ENCODE data around the gene HID1. TPM values are rescaled to one million over a fixed set of nuclear protein-coding genes. Genes with fewer than 3 reads are reported as not detected.
A peak's percentile ranks its signal among the peaks of the same experiment; 100 is the strongest.

The HID1 gene
- total and polyA plus RNA-seq, 9 of the 15 experiments (the other 6 are each of a cell fraction or from before 2014, with no cell fraction given), result 0.14 to 2.1 (median 0.54) TPM; not detected in 2

GRCh38 chr17:74947041-74947754 lies 25.4 kb downstream of the HID1 start:
- no peak overlapping the region for H3K4me3 ChIP-seq
- no TSS peak for BruUV-seq (replicated peaks)
- POLR2A ChIA-PET, result interaction anchor here (1.6 kb wide), 1 partner anchor 16 kb away, joined by 3 read pairs; no protein-coding TSS in a partner anchor
- intact Hi-C loops (cut with micrococcal nuclease), result no loop called here
- no peaks in the 10 kb centered on the region for H3K9me3 ChIP-seq (replicated peaks; ENCODE audit: control insufficient read depth, insufficient read depth, low read depth, low read length)
- no peak overlapping the region; a peak in 1 of 4 replicates for H3K9ac ChIP-seq (ENCODE audit: insufficient read depth in 1 of 2, low read depth in 2 of 2, low read length in 2 of 2)
- no peak for ATAC-seq
- TF ChIP-seq NFIC (IDR thresholded peaks at IDR 0.05), result peak; percentile 41; the same call in 1 of the 2 replicates
- no peak for TF ChIP-seq ERF (CRISPR knock-in tag; IDR thresholded peaks at IDR 0.05)
- H3K27ac ChIP-seq (ENCODE audit: extremely low read depth, low read depth, low read length), result no peak overlapping the region
- H3K4me2 ChIP-seq (ENCODE audit: insufficient read depth, low read length), result no peak overlapping the region
- no peaks in the 10 kb centered on the region for H3K9me1 ChIP-seq (ENCODE audit: control insufficient read depth, insufficient read depth, low read length)
- peaks cover 35 to 80% of the 10 kb centered on the region in 2 experiments for H3K27me3 ChIP-seq (ENCODE audit: control insufficient read depth in 2 of 2, insufficient read depth in 2 of 2, low read length in 2 of 2)
- peaks cover 0 to 17% of the 10 kb centered on the region in 2 experiments; a peak in 2 of 5 replicates for H3K4me1 ChIP-seq (replicated peaks in 1 of 2; ENCODE audit: control insufficient read depth in 2 of 2, insufficient read depth in 2 of 2, low read length in 2 of 2)
- CTCF ChIA-PET (ENCODE audit: low intra/inter-chr PET ratio), result no interaction called here
- no peak for DNase-seq (ENCODE audit: extremely low read depth in 1 of 4, low spot score in 3 of 4)
- no peaks in the 10 kb centered on the region for H3K79me2 ChIP-seq (ENCODE audit: control insufficient read depth, insufficient read depth, low read length)
- H3K36me3 ChIP-seq (ENCODE audit: control insufficient read depth, insufficient read depth, low read length), result no peaks in the 10 kb centered on the region
- no peak for FAIRE-seq
- in situ Hi-C loops (cut with MboI), result no loop called here
- no peaks in the 10 kb centered on the region for H4K20me1 ChIP-seq (replicated peaks; ENCODE audit: control insufficient read depth, insufficient read depth, low read length)
- H2AFZ ChIP-seq (ENCODE audit: low read depth, low read length), result no peak overlapping the region
- WGBS (ENCODE audit: insufficient coverage, low coverage, missing lambda C conversion rate), result 12% methylated on average over 17 of the region's 17 CpGs

GRCh38 chr17:74946641-74947040 lies 25.9 kb downstream of the HID1 start:
- in situ Hi-C loops (cut with MboI), result no loop called here
- 10% methylated on average over 14 of the region's 14 CpGs for WGBS (ENCODE audit: insufficient coverage, low coverage, missing lambda C conversion rate)

More at GRCh38 chr17:74946641-74947040, 25.9 kb downstream of the HID1 start:
- no peak overlapping the region for H3K4me3 ChIP-seq
- H3K4me2 ChIP-seq (ENCODE audit: insufficient read depth, low read length), result no peak overlapping the region
- ChIA-PET CTCF (ENCODE audit: low intra/inter-chr PET ratio) (no interaction called here), POLR2A (no interaction called here)
- H3K27ac ChIP-seq (ENCODE audit: extremely low read depth, low read depth, low read length), result no peak overlapping the region
- H3K79me2 ChIP-seq (ENCODE audit: control insufficient read depth, insufficient read depth, low read length), result no peaks in the 10 kb centered on the region
- no peak overlapping the region; a peak in 1 of 4 replicates for H3K9ac ChIP-seq (ENCODE audit: insufficient read depth in 1 of 2, low read depth in 2 of 2, low read length in 2 of 2)
- H3K9me1 ChIP-seq (ENCODE audit: control insufficient read depth, insufficient read depth, low read length), result no peaks in the 10 kb centered on the region
- H3K4me1 ChIP-seq (replicated peaks in 1 of 2; ENCODE audit: control insufficient read depth in 2 of 2, insufficient read depth in 2 of 2, low read length in 2 of 2), result peaks cover 0 to 15% of the 10 kb centered on the region in 2 experiments; a peak in 2 of 5 replicates
- DNase-seq (ENCODE audit: extremely low read depth in 1 of 4, low spot score in 3 of 4) (no peak), FAIRE-seq (no peak), ATAC-seq (no peak)
- no peak overlapping the region for H2AFZ ChIP-seq (ENCODE audit: low read depth, low read length)
- TF ChIP-seq ESRRB (CRISPR knock-in tag; IDR thresholded peaks at IDR 0.05; ENCODE audit: borderline replicate concordance) (no peak), UBTF (IDR thresholded peaks at IDR 0.05; ENCODE audit: borderline replicate concordance in 1 of 2, low read depth in 2 of 2, low read length in 2 of 2) (no peak), KLF1 (tag; IDR thresholded peaks at IDR 0.05) (no peak)
- H3K27me3 ChIP-seq (ENCODE audit: control insufficient read depth in 2 of 2, insufficient read depth in 2 of 2, low read length in 2 of 2), result peaks cover 40 to 83% of the 10 kb centered on the region in 2 experiments
- intact Hi-C loops (cut with micrococcal nuclease), result no loop called here
- no TSS peak for BruUV-seq (replicated peaks)
- H3K36me3 ChIP-seq (ENCODE audit: control insufficient read depth, insufficient read depth, low read length), result no peaks in the 10 kb centered on the region
- H4K20me1 ChIP-seq (replicated peaks; ENCODE audit: control insufficient read depth, insufficient read depth, low read length), result no peaks in the 10 kb centered on the region
- H3K9me3 ChIP-seq (replicated peaks; ENCODE audit: control insufficient read depth, insufficient read depth, low read depth, low read length), result no peaks in the 10 kb centered on the region
